GM12801 (cell line): ENCODE data around the gene MAP2K5.

Experiments
- TF ChIP-seq, protein P1 (sequence below): IDR thresholded peaks from one replicate; pipeline ENCODE4 v1.5.1; 2011; ENCODE audit warnings: control low read depth; ENCODE audit not compliant: insufficient read length; ENCODE audit errors: extremely low read depth

Gene MAP2K5

GRCh38 chr15:67707520-67708283, 165.2 kb downstream of the MAP2K5 start:
- TF ChIP-seq, protein P1, sequence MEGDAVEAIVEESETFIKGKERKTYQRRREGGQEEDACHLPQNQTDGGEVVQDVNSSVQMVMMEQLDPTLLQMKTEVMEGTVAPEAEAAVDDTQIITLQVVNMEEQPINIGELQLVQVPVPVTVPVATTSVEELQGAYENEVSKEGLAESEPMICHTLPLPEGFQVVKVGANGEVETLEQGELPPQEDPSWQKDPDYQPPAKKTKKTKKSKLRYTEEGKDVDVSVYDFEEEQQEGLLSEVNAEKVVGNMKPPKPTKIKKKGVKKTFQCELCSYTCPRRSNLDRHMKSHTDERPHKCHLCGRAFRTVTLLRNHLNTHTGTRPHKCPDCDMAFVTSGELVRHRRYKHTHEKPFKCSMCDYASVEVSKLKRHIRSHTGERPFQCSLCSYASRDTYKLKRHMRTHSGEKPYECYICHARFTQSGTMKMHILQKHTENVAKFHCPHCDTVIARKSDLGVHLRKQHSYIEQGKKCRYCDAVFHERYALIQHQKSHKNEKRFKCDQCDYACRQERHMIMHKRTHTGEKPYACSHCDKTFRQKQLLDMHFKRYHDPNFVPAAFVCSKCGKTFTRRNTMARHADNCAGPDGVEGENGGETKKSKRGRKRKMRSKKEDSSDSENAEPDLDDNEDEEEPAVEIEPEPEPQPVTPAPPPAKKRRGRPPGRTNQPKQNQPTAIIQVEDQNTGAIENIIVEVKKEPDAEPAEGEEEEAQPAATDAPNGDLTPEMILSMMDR = no peak

DNA sequence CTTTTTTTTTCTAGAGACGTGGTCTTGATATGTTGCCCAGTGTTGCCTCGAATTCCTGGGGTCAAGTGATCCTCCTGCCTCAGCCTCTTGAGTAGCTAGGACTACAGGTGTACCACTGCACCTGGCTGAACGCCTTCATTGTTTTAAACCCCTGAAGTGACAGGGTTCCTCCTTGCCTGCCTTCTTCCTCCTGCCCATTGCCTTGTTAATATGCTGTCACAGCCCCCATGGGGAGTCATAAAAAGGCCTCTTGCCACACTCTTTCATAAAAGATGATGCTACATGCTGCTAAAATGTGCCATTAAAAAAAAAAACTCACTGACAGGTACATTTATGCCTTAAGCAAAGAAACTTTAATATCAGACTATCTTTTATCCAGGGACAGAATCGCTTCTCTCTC, 166.0 kb downstream of the MAP2K5 start:
- TF ChIP-seq, protein P1 = no peak

DNA sequence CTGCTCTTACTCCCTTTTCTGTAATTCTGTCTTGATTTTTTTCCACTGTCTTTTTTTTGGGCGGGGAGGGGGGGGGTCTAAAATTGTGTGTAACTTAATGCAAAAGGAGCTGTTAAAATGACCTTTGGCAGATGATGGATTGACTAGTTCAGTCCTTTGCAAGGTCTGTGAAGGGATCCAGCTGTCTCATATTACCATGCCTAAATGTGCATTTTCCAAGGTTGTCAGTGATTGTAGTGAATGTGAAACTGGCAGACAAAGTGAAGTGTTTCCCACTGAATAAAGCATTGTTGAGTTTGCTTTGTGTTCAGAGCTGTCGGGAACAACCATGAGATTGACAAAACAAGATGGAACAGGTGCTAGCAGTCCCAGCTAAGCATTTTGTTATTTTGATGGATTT, 172.7 kb downstream of the MAP2K5 start:
- TF ChIP-seq, protein P1 = no peak

- TF ChIP-seq, protein P1 = no peak
Measured at GRCh38 chr15:67716171-67716570, 173.7 kb downstream of the MAP2K5 start.

GRCh38 chr15:67717776-67718175, 175.3 kb downstream of the MAP2K5 start:
- TF ChIP-seq, protein P1 = no peak

DNA sequence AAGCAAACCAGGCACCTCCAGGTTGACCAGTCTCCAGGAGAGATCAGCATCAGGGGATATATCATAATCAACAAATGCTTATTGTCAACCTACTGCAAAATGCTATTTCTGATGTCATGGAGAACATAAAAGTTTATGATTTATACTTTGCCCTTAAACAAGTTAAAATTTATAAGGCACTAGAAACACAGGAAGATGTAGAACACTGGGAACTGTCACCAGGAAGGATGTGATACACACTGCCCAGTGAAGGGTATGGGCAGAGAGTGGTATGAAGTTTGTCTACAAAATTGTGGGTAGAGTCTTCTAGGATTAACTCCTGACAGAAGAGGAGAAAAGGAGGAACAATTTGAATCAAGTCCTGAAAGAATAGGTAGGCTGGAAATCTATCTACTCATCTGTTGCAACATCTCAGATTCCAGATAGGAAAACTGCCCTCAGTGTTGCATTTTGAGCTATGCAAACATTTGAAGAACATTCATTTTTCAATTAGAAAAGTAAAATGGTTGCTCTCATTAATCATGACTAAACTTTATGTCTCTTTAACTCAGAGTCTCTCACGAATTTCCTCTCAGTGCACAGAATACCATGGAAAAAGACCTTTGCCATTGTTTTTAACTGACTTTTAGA, 176.9 kb downstream of the MAP2K5 start:
- TF ChIP-seq, protein P1 = no peak

- TF ChIP-seq, protein P1 = no peak
Measured at GRCh38 chr15:67720556-67721175, 178.2 kb downstream of the MAP2K5 start.
